Measurements from ENCODE around the gene PILRA.
"Not testable (repeated sequence)": the region's sequence is repeated elsewhere in the genome, so short reads cannot be mapped to it uniquely, and the experiment has no call there.

Gene PILRA

DNA sequence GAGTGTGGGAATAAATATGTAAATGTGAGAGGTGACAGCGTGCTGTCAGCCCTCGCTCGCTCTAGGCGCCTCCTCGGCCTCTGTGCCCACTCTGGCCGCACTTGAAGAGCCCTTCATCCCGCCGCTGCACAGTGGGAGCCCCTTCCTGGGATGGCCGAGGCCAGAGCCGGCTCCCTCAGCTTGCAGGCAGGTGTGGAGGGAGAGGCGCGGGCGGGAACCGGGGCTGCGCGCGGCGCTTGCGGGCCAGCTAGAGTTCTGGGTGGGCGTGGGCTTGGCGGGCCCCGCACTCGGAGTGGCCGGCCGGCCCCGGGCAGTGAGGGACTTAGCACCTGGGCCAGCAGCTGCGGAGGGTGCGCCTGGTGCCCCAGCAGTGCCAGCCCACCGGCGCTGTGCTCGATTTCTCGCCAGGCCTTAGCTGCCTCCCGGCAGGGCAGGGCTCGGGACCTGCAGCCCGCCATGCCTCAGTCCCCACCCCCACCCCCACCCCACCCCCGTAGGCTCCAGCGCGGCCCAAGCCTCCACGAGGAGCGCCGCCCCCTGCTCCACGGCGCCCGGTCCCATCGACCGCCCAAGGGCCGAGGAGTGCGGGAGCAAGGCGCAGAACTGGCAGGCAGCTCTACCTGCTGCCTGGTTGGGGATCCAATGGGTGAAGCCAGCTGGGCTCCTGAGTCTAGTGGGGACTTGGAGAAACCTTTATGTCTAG lies 8.4 kb downstream of the PILRA start:
- DNase-seq = not testable (repeated sequence)

GRCh38 chr7:100382234-100382853 lies 9.1 kb downstream of the PILRA start:
- not testable (repeated sequence) for DNase-seq

GRCh38 chr7:100384628-100385294 lies 11.5 kb downstream of the PILRA start:
- no peak for DNase-seq

DNA sequence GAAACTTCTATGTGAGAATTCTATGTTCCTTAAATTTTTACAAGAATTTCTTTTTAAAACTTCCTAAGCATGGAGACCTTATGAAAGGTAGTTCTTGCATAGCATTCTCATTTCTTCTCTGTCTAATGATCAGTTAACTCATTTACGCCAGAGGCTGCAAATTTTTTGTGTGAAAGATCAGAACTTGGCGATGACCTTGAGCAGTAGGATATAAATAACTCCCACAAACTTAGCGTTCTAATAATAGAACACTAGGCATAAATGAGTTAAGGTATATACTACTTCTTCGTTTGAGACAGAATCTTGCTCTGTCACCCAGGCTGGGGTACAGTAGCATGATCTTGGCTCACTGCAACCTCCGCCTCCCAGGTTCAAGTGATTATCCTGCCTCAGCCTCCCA lies 13.7 kb downstream of the PILRA start:
- no peak for DNase-seq

- DNase-seq = no peak
Observed at GRCh38 chr7:100387695-100388094, 14.4 kb downstream of the PILRA start.

- DNase-seq = no peak
Observed at GRCh38 chr7:100389437-100390088, 16.3 kb downstream of the PILRA start.

- no peak for DNase-seq
Observed at GRCh38 chr7:100390286-100391009, 17.2 kb downstream of the PILRA start.

DNA sequence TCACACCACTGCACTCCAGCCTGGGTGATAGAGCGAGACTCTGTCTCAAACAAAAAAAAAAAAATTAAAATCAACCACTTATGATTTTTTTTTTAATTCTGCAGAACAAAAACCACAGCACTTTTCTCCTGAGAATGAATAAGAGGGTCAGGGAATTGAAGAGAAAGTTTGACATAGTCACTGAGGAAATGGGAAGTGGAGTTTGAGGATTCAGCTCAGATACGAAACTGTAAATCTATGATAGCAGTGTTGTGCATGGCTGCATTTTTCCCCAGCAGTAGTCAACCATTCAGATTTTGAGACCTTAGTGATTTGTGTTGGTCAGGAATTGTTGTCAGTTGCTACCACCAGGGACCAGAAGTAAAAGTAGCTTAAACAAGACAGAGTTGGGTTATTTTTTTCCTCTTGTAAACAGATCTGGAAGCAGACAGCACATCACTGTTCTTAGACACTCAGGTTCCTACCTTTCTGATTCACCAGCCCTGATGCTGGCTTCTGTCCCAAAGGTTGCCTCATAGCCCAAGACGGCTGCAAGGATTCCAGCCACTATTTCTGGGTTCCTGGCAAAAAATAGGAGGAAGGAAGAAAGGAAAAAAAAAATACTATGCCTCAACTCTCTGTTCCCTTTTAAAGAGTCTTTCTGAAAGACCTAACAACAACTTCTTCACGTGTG lies 20.1 kb downstream of the PILRA start:
- DNase-seq = no peak

GRCh38 chr7:100394077-100394476 lies 20.8 kb downstream of the PILRA start:
- DNase-seq = no peak

- no peak for DNase-seq
Observed at GRCh38 chr7:100396421-100396982, 23.2 kb downstream of the PILRA start.

DNA sequence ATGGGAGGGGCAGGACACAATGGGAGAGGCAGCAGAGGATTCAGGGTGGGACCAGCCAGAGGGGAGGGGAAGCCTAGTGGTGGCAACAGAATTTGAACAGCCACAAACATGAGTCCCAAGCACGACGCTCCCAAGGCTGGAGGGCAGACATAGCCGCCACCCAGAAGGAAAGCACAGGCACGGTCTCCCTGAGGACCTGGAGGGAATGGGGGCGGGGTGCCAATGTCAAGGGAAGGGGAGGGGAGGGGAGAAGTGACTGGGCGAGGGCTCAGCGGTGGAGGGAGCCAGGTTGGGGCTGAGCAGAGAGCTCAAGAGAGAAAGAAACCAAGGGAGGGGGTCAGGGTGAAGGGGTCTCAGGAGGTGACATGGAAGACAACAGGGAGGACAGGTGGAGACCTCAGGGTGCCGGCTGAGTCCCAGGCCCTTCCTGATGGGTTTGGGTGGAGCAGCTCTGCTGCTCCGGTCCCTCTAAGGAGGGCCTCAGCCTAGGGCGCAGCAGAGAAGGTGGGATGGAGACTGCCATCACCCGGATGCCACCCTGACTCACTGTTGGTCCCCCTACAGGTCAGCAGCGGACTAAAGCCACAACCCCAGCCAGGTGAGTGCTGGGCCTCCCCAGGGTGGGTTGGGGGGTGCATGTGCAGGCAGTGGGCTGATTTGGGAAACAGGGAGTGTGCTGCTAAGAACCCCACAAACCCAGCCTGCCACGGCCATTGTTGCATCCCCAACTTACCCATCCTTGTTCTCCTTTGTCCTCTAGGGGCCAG lies 24.2 kb downstream of the PILRA start:
- no peak for DNase-seq

DNA sequence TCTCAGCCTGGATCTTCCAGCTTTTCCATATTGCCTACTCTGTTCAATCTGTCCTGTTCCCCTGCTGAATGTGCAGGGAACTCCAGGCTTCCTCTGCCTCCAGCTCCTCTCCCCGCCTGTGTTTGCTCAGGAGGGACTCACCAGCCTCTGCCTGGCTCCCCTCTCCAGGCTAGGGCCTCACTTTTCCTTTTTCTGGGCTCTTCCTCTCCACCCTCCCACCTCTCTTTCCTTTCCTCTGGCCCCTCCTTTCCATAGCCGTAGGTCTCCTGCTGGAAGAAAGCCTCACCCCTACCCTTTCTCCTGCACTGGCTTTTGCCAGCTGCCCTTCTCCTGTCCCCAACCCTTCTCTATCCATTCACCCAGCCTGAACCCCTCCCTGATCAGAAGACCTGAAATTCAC lies 25.0 kb downstream of the PILRA start:
- DNase-seq = no peak

DNA sequence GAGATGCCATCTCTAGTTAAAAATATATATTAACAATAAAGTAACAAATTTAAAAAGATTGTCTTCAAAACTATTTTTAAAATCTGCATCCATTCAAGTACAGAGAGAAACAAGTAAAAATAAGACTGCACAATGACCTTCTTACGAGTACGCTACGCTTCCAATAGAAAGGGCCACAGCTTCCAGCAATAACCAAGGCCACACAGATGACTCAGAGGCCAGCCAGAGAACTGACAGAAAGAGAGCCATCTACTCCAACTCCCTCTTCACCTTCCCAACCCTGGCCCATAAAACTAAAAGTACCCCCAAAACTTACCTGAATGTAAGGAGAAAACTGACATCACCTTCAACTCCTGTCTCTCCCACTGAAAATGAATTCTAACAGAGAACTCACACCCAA lies 26.8 kb downstream of the PILRA start:
- DNase-seq = no peak

DNA sequence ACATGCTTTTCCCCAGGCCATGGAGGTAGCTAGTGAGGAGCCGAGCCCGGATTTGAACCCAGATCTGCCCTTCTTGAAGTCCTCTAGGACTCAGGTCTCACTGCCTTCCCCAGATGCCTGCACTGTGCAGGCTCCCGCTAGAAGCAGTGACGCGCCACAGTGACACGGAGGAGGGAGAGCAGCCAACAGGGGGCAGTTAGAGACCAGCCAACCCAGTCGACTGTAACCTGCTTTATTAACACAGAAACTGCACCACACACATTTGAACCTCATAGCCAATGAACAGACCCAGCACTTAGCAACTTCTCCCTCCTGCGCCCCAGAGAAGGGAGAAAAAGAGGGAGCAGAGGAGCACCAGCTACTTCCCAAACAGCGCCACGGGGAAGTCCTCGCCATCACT lies 27.4 kb downstream of the PILRA start:
- DNase-seq = no peak

- DNase-seq = no peak
Observed at GRCh38 chr7:100401811-100402210, 28.5 kb downstream of the PILRA start.

- DNase-seq = no peak
Observed at GRCh38 chr7:100402241-100402640, 29.0 kb downstream of the PILRA start.

DNA sequence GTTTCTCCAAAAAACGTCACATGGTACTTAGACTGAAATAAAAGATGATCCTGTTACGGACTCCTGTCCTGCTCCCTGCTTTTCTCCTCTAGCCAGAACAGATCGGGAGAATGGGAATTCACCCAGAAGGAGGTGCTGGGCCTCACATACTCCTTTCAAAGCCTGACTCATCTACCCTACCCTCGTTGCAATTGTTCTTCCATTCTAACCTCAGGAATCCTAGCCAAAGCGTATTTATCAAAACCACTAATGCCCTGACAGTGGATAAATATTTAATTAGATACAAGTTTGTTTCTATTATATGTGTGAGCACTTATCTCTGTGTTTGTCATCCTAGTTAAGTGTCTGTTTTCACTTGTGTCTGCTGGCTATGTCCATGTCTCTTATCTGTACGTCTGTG lies 33.5 kb downstream of the PILRA start:
- DNase-seq = peak; percentile 61

DNA sequence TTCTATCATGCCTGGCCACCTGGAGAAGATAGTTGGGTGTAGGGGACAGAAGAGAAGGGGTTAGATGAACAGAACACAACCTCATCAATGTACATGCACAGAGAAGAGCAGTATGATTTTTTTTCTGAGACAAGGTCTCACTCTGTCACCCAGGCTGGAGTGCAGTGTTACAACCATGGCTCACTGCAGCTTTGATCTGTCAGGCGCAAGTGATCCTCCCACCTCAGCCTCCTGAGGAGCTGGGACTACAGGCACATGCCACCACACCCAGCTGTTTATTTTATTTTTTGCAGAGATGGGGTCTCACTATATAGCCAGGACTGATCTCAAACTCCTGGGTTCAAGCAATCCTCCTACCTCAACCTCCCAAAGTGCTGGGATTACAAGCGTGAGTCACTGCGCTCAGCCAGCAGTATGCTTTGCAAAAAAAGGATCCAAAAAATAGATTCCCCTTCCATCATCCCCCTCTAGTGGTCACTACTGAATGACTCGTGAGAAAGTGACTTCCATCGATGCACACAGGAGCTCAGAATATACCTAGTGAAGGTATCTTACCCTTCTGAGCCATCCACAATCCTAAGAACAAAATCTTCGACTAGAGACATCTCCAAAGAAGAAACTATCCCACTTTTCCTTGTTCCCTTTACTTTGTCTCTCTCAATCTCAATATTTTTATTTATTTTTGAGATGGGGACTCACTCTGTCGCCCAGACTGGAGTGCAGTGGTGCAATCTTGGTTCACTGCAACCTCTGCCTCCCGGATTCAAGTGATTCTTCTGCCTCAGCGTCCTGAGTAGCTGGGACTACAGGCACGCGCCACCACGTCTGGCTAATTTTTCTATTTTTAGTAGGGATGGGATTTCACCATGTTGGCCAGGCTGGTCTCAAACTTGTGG lies 34.2 kb downstream of the PILRA start:
- DNase-seq = peak; percentile 60

DNA sequence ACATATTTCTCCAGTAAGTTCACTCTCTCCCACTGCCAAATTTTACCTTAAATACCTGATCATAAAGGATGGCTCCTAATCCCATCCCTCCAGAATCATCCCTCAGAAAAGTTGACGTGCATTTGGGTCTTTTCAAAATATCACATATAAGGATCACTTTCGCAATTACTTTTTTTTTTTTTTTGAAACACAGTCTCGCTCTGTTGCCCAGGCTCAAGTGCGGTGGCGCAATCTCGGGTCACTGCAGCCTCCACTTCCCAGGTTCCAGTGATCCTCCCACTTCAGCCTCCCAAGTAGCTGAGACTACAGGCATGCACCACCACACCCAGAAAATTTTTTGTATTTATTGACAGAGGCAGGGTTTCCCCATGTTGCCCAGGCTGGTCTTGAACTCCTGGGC lies 37.8 kb downstream of the PILRA start:
- no peak for DNase-seq

DNA sequence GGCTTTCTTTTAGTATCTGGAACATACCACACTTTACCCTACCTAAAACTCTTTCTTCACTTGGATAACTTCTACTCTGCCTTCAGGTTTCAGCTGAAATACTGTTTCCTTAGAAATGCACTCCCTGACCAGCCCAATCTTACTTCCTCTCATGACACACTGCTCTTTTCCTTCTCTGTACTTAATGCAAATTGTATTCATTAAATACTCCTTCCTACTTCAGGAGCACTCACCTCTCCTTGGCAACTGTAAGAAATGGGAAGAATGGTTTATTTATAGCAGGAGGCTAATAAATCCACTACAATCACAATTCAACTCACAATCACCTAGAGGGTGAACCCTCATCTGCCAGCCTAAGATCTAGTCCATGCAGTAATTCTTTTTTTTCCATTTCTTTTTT lies 40.1 kb downstream of the PILRA start:
- no peak for DNase-seq

Data from NCI-H226 (cell line).